Neural progenitor cell (in vitro differentiated cells): Measurements from ENCODE around the gene GPS1.

Experiments used
- EZH2 ChIP-seq: fragments of 200-600 bp; sonication (generic); IDR thresholded peaks from 2 replicates; pipeline ENCODE4 v1.6.1; 2017; ENCODE audit warnings: antibody characterized with exemption, mild to moderate bottlenecking, moderate library complexity
- TF ChIP-seq, protein P1 (sequence below): fragments of 200-600 bp; sonication (generic); IDR thresholded peaks from 2 replicates; pipeline ENCODE4 v1.5.1; 2017; ENCODE audit warnings: antibody characterized with exemption, mild to moderate bottlenecking

DNA sequence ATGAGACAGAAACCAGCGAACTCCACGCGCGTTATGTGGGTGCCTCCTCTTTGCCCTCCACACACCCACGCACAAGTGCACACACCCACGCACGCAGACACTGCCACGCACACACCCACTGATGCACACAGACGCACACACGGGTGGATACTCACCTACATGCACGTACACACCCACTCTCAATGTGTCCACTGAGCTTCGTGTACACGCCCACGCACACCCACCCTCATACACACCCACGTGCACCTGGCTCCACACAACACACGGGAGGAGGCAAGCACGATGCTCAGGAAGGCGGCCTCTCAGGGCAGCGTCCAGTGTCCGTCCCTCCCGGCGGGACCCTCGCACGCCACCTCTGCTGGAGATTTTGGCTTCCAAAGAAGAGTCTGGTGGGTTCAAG, 4.3 kb upstream of the GPS1 start:
- TF ChIP-seq, protein P1, sequence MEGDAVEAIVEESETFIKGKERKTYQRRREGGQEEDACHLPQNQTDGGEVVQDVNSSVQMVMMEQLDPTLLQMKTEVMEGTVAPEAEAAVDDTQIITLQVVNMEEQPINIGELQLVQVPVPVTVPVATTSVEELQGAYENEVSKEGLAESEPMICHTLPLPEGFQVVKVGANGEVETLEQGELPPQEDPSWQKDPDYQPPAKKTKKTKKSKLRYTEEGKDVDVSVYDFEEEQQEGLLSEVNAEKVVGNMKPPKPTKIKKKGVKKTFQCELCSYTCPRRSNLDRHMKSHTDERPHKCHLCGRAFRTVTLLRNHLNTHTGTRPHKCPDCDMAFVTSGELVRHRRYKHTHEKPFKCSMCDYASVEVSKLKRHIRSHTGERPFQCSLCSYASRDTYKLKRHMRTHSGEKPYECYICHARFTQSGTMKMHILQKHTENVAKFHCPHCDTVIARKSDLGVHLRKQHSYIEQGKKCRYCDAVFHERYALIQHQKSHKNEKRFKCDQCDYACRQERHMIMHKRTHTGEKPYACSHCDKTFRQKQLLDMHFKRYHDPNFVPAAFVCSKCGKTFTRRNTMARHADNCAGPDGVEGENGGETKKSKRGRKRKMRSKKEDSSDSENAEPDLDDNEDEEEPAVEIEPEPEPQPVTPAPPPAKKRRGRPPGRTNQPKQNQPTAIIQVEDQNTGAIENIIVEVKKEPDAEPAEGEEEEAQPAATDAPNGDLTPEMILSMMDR: no peak
- no peak for TF ChIP-seq EZH2
